ENCODE data around the gene CHAT.

Gene CHAT

GRCh38 chr10:49597426-49598163 is 16.2 kb upstream of the CHAT start:
- no peak for DNase-seq

DNA sequence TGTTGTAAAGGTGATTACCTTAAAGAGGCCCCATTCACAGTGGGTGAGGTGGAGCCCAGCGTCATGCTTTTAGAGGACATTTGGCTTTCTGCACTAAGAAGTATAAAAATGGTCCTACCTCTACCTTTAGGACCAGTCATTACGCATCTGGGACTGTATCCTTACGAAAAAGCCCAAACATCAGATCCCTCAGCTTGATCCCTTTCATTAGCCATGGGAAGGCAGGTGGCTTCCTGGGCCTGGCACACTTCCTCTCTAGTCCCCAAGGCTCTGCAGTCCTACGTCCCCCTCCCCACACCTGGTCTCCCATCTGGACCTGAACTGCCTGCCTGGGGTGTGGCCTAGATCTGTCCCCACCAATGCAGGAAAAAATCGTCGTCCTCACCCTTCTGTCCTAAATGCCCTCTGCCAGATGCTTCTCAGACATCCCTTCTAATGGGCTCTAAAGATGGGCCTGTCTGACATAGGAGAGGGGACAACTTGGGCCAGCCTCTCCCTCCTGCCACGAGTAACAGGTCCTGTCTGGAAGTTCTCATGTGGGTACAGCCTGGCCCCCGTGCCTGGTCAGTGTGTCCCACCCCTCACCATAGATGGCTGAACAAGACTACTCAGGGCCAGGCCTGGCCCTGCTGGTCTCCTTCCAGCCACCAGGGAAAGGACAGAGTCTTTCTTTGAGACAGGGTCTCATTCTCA is 15.5 kb upstream of the CHAT start:
- no peak for DNase-seq

GRCh38 chr10:49598986-49599385 is 14.9 kb upstream of the CHAT start:
- no peak for DNase-seq

GRCh38 chr10:49599546-49599945 is 14.3 kb upstream of the CHAT start:
- no peak for DNase-seq

GRCh38 chr10:49600046-49600445 is 13.8 kb upstream of the CHAT start:
- DNase-seq, result no peak

GRCh38 chr10:49600781-49601400 is 12.9 kb upstream of the CHAT start:
- DNase-seq, result no peak

DNA sequence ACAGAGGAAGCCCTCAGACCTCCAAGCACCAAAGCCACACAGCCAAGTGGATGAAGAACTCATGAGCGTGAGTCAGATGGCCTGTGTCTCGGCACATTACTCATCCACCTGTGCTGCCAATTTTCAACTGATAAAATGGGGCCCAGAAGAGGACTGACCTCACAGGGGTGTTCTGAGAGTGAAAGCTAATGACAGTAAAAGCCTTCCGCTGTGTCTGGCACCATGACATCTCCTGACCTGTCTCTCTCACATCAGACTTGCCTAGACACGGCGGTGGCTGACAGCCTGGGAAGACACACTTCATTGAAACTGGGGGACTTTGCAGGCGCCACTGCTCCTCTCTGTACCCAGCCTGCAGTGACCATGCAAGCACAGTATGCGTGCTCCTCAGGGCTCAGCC is 12.0 kb upstream of the CHAT start:
- no peak for DNase-seq

DNA sequence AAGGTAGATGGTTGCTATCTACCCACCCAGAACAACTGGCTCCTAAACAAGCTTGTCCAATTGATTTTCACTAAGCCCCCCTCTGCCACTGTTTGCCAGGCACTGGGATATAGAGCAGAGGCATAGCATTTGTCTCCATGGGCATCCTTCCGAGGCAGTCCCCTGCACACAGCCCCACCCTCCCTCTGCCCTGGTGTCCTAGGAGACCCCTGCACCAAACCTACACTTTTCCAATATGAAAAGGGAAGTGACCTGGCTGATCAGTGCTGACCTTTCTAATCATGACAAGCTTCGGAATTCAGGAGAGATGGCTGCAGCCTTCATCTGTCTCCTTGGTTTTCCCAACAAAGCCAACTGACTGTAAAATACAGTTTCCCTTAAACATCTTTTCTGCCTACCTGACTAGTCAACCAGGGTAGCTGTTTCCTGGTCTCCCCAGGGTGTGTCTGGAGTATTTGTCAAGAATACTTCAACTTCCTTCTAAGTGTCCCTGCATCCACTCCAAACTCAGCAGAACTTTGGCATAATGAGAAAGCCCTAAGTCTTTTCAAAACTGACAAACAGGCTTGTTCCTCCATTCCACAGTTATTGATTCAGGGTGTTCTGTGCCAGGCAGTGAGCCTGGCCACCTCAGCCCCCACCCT is 11.3 kb upstream of the CHAT start:
- DNase-seq, result no peak

GRCh38 chr10:49605216-49605938 is 8.5 kb upstream of the CHAT start:
- no peak for DNase-seq

DNA sequence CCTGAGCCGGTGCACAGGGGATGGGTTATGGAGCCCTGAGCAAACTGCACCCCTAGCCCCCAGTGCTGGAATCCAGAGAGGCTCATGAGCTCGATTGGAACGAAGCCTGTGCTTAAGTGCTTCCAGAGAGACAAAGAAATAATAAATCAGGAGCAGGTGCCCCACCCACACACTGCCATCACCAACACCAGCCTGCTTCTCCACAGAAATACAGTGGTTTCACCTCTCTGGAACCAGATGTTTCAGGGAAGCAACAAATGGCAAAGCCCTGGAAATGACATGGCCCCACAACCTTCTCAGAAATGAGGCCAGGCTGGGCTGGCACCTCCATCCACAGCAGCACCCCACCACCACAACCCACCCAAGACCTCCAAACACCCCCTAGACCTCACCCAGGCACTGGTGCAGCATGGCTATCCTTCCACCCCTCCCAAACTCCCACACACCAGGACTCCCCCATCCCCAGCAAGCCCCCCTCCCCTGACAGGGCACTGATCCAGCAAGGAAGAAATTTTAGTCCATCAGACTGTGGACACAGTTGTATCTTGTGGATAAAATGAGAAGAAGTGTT is 7.8 kb upstream of the CHAT start:
- no peak for DNase-seq

- peak; percentile 37 to 51 for DNase-seq
These were observed 6.8 kb upstream of the CHAT start for GRCh38 chr10:49606981-49607535.

DNA sequence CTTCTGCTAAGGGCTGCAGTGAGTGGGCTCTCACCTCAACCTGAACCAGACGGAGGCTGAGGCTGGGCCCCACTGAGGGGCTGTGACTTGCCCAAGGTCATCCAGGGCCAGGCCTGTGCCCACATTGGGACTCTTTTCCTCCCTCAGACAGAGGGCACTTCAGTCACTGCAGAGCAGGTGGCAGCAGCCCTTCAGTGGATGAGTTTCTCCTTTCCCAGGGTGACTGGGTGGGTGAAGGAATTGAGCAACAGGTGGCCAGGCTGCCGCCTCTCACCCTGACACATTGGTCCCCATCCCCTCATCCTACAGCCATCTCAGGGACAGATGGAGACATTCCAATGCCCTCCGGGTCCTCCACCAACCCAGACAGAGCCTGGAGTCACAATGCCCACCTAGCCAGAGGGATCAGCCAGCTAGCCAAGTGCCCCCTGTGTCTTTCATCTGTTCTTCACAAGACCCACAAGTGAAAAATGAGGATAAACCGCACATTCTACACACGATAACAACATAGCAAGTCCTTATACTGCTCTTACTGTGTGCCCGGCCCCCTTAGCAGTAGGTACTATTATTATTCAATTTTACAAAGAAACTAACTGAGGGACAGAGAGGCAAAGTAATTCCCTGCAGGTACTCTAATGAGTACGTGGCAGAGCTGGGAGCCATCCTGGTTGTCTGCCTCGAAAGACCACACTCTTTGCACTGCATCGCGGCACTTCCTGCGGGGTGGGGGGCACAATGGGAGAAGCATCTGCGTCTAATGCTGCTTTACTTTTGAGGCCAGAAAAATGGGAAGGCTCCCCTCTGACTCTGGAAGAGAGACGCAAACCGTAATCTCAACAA is 5.5 kb upstream of the CHAT start:
- DNase-seq, result no peak

DNA sequence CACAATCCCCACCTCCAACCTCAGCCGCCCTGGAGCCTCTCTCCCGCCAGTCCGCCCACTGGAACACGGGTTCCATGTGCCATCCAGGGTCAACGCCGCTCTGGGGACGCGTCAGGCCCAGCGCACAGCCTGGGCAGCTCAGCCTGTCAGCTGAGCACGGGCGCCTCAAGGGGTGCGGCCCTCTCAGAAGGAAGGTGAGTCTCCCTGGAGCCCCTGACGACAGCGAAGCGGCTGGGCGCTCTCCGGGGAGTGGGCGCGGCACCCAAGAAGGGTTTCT is 4.9 kb upstream of the CHAT start:
- no peak for DNase-seq

- no peak for DNase-seq
These were observed 4.3 kb upstream of the CHAT start for GRCh38 chr10:49609283-49610113.

DNA sequence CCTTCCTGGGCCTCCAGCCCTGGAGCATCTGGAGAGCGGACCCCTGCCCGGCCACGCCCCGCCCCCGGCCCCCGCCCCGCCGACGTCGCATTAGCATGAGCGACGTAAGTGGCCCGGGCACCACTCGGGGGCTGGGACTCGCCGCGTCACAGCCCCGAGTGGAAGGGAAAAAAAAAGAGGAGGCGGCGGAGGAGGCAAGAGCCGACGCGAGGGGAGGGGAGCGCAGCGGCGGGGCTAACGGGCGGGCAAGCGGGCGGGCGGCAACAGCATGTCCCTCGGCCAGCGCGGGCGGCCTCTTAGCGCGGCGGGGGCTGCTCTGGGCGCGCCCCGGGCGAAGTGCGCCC is 3.8 kb upstream of the CHAT start, which contains the start of gene SLC18A3:
SLC18A3 (plus strand) TSS at position 197 of the 344 bp plus-strand sequence. CDS start 431 bp downstream, outside the sequence.
- DNase-seq, result no peak

DNA sequence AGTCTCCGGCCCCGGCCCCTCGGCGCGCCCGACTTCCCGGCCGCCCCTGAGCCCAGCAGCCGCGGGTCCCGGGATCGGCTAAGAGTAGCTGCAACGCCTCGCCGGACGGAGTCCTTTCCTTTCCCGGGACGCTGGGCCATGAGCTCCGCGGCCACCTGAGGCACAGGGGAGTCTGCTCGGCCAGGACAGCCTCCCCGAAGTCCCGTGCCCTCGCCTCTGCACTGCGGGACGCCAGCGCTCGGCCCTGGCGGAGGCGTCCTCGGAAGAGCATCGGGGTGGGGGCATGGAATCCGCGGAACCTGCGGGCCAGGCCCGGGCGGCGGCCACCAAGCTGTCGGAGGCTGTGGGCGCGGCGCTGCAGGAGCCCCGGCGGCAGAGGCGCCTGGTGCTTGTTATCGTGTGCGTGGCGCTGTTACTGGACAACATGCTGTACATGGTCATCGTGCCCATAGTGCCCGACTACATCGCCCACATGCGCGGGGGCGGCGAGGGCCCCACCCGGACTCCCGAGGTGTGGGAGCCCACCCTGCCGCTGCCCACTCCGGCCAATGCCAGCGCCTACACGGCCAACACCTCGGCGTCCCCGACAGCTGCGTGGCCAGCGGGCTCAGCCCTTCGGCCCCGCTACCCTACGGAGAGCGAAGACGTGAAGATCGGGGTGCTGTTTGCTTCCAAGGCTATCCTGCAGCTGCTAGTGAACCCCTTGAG is 3.2 kb upstream of the CHAT start:
- no peak for DNase-seq

- DNase-seq, result no peak
These were observed 2.5 kb upstream of the CHAT start for GRCh38 chr10:49611166-49611815.

- no peak for DNase-seq
These were observed 1.9 kb upstream of the CHAT start for GRCh38 chr10:49611816-49612512.

Measured in stimulated activated CD4-positive, alpha-beta T cell treated with anti-CD3 and anti-CD28 coated beads, Interleukin-4, amount 100 ng/mL, for 4 hours (primary cell).